HG03064 (cell line): ENCODE results near the gene CCT6B.
"Not testable (repeated sequence)": the region's sequence is repeated elsewhere in the genome, so short reads cannot be mapped to it uniquely, and the experiment has no call there.

ENCODE experiments used
- ATAC-seq: cut with Tn5 transposase; IDR thresholded peaks from one replicate; pipeline ENCODE4 v1.9.1; 2021; ENCODE audit warnings: low read depth; ENCODE audit not compliant: unreplicated experiment

Gene CCT6B, protein sequence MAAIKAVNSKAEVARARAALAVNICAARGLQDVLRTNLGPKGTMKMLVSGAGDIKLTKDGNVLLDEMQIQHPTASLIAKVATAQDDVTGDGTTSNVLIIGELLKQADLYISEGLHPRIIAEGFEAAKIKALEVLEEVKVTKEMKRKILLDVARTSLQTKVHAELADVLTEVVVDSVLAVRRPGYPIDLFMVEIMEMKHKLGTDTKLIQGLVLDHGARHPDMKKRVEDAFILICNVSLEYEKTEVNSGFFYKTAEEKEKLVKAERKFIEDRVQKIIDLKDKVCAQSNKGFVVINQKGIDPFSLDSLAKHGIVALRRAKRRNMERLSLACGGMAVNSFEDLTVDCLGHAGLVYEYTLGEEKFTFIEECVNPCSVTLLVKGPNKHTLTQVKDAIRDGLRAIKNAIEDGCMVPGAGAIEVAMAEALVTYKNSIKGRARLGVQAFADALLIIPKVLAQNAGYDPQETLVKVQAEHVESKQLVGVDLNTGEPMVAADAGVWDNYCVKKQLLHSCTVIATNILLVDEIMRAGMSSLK

GRCh38 chr17:34961093-34961911, at the start of gene CCT6B, which contains the start of gene ZNF830:
Gene CCT6B (minus strand): TSS chr17:34961460. CDS start chr17:34961393, 67 bp downstream.
Gene ZNF830 (plus strand): TSS chr17:34961540. CDS start chr17:34961567, 27 bp downstream.
- peak; percentile 81 for ATAC-seq

- ATAC-seq: no peak
These were observed 48.8 kb upstream of the CCT6B start for GRCh38 chr17:35010093-35010492.

DNA sequence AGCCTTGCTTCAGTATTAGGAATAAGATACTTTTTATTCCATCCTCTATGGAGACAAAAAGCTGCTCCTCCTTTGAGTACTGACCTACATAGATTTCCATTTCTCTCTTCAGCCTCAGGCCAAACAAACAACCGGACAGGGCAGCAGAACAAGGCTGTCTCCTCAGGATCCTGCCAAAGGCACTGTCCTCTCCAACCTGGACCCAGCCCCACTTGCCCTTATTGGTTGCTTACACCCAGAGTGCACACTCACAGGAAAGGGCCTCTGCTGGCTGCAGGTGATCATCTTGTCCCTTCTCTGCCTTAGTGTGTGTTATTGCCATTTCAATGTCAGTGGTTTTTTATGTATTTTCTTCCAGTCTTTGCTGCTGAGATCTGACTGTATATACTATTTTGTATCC, 45.7 kb upstream of the CCT6B start:
- no peak for ATAC-seq

DNA sequence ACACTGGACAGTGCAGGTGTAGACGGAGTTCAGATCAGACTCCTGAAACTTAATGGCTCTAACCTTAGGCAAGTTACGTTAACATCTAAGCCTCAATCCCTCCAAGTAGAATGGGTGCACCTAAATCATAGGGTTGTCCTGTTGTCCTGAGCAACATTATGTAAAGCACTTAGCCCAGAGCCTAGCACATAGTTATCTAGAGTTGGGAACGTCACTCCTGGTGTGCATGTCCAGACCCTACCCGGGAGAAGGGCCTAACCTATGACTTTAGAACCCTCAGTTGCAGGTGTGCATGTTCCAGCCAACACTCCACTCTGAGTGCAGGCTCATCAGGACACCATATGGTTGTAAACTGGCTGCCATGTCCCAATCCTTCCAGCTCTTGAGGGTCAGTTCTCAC, 45.1 kb upstream of the CCT6B start:
- ATAC-seq: no peak

DNA sequence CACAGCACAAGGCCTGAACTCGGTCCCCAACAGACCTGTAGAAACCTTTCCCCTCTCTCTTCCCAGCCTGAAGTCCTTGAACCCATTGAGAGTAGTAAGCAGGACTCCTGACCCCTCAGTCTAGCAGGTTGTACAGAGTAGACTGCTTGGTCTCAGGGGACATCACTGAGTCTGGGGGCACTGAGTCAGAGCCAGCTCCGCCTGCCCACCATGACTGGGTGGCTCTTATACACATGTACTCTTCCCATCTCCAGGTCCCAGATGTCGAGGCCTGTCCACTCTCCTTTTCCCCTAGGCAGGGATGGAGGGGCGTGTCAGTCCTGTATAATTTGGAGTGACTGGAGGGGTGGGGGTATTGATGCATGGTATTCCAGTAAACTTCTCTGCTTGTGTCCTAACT, 42.5 kb upstream of the CCT6B start:
- ATAC-seq: no peak

- ATAC-seq: no peak
These were observed 41.8 kb upstream of the CCT6B start for GRCh38 chr17:35002876-35003551.

- ATAC-seq: no peak
These were observed 40.3 kb upstream of the CCT6B start for GRCh38 chr17:35001549-35001948.

DNA sequence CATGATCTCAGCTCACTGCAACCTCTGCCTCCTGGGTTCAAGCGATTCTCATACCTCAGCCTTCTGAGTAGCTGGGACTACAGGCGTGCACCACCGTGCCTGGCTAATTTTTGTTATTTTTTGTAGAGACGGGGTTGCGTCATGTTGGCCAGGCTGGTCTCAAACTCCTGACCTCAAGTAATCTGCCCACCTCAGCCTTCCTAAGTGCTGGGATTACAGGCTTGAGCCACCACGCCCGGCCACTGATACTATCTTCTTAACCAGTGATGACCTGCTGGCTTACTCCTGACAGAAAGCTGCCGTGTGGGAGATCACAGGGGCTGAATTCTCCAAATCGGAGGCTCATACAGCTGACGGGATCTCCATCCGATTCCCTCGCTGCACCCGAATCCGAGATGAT, 39.7 kb upstream of the CCT6B start:
- ATAC-seq: not testable (repeated sequence)

GRCh38 chr17:34999456-34999855, 38.2 kb upstream of the CCT6B start:
- no peak for ATAC-seq

GRCh38 chr17:34998205-34998604, 36.9 kb upstream of the CCT6B start:
- ATAC-seq: no peak

DNA sequence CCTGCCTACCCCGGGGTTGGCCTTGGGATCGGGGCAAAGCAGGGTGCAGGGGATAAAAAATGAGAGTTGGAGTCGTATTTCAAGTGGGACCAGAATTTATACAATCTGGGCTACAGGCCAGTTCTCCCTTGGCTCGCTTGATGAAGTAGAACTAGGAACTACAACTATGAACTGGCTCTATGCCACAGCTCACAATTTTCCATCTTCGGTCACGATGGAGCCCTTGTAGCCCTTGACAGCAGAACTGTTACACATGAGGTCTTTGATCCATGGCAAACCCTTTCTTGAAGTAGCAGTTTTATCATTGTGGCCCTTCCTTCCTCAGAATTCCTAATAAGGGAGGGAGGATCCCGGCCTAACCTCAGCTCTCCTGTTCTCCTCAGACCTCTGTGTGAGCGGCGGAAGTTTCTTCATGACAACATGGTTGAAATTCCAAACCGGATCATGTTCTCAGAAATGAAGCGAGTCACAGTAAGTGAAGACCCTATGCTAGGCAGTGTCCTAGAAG, 36.1 kb upstream of the CCT6B start:
- no peak for ATAC-seq

- ATAC-seq: no peak
These were observed 35.4 kb upstream of the CCT6B start for GRCh38 chr17:34996422-34997285.

DNA sequence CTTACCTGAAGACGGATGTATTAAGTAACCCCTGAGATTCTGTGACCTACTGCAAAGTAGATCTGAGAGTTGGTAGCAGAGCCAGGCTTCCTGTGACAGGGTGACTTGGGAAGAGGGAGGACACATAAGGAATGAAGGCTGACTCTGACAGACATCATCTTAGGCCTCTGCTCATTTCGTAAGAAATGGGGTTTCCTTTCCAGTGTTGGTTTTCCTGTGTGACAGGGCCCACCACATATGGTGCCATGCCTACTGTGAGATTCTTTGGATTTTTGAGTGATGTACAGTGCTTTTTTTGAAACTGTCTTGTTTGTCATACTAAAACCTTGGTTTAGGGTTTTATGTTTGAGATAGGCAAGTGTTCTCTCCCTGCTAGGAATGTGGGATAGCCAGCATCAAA, 31.8 kb upstream of the CCT6B start:
- ATAC-seq: no peak

DNA sequence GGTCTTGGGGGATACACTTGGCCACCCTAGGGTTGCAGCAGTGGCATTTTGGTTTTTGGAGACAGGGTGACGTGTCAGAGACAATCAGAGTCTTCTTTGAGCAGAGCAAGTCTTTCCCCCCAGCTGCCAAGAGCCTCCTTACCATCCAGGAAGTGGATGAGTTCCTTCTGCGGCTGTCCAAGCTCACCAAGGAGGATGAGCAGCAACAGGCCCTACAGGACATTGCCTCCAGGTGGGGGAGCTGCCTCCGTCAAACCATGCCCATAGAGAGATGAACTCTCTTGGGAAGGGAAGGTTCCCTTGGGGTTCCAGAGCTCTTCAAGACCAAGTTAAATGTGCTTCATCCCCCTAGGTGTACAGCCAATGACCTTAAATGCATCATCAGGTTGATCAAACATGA, 30.3 kb upstream of the CCT6B start:
- no peak for ATAC-seq

- ATAC-seq: no peak
These were observed 29.7 kb upstream of the CCT6B start for GRCh38 chr17:34990921-34991365.

GRCh38 chr17:34989473-34989872, 28.2 kb upstream of the CCT6B start:
- ATAC-seq: no peak

DNA sequence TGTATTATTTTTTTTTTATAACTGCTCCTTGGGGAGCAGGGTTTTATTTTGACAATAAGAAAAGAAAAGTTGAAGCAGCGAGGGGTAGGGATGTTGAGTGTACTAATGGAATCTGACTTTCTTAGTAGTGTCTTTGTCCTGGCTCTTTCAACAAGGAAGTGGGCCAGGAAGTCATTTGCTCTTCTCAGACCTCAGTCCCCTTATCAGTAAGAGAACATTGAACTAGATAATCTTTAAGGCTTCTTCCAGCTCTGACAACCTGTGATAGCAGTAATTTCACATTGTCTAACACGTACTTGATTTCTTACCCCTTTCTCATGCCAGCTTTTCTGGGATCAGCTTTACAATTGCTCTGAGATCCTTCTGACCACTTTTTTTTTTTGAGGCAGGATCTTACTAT, 27.4 kb upstream of the CCT6B start:
- ATAC-seq: no peak

DNA sequence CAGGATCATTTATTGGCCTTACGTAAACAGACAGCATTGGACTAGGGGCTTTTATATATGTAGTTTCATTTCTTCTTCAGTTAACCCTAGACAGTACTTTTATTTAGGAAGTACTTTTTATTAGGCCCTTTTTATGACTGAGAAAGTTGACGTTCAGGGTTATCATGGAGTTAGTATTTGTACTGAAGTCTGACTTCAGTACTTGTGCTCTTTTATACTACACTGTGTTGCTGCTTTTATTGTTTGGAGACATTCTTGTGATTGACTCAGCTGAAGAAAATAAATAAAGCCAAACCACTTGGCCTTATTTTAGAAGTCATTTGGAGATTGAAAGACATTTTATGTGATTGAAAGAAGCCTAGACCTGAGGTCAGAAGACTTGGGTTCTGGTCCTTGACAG, 26.0 kb upstream of the CCT6B start:
- no peak for ATAC-seq

GRCh38 chr17:34981538-34982241, 20.4 kb upstream of the CCT6B start:
- no peak for ATAC-seq
